Testis (tissue), 3 donors: ENCODE measurements around the gene PLEKHA3. TPM values are rescaled to one million over a fixed set of nuclear protein-coding genes. Genes with fewer than 3 reads are reported as not detected.
A peak's percentile ranks its signal among the peaks of the same experiment; 100 is the strongest.

ENCODE experiments used
- DNase-seq: peaks from one replicate; pipeline ENCODE4 v3.0.0-alpha.2; 2019
- H3K27ac ChIP-seq, 2 donors: fragments of 200-600 bp; sonication (generic); one replicate each; pipeline ENCODE4 v1.5.1; 2019
- H3K27me3 ChIP-seq: fragments of 200-600 bp; sonication (generic); one replicate; pipeline ENCODE4 v1.5.1; 2019
- H3K36me3 ChIP-seq: fragments of 200-600 bp; sonication (generic); one replicate; pipeline ENCODE4 v1.5.1; 2017; ENCODE audit warnings: low read depth; ENCODE audit errors: missing control alignments
- H3K4me1 ChIP-seq: fragments of 200-600 bp; sonication (generic); one replicate; pipeline ENCODE4 v1.5.1; 2019
- H3K4me3 ChIP-seq, 2 donors: fragments of 200-600 bp; sonication (generic); one replicate each; pipeline ENCODE4 v1.5.1; 2017 to 2019
- H3K9me3 ChIP-seq: fragments of 200-600 bp; sonication (generic); one replicate; pipeline ENCODE4 v1.5.1; 2017
- CTCF ChIP-seq, 3 experiments: fragments of 450-650 bp in 2 of 3; fragments of 200-600 bp in 1 of 3; sonication (generic) in 1 of 3; IDR thresholded peaks; one replicate each; pipeline ENCODE4 v1.5.1; 2016 to 2019; ENCODE audit warnings: antibody characterized with exemption in 3 of 3, mild to moderate bottlenecking in 2 of 3, moderate library complexity in 1 of 3
- POLR2A ChIP-seq: fragments of 450-650 bp; IDR thresholded peaks from one replicate; pipeline ENCODE4 v1.6.1; 2017; ENCODE audit warnings: antibody characterized with exemption, mild to moderate bottlenecking, moderate library complexity
- WGBS, 2 donors: methylation state at CpG; one replicate each; pipeline ENCODE4 v1.1.5; 2018; 5-methylcytosine and 5-hydroxymethylcytosine counted together
- intact Hi-C: fragments of 100-400 bp; cut with DNase I; formaldehyde crosslinking; loops from one replicate; pipeline ENCODE4 v1.15.1; 2023; ENCODE audit warnings: low total_unique reads
- polyA plus RNA-seq: library from polyadenylated mRNA; stranded (reverse); fragments of 350-450 nt; fragmentation: Illumina TruSeq; extraction: RNeasy Lipid Tissue Mini Kit (QIAGEN cat#74804); gene quantifications from one replicate; pipeline ENCODE4 v1.2.3, GENCODE V29; 2014; ENCODE audit warnings: low read depth, low replicate concordance; ENCODE audit not compliant: insufficient read depth
- total RNA-seq, 2 donors: library from RNA; depleted of rRNA; stranded (reverse); fragments of >200 nt; gene quantifications; one replicate each; pipeline ENCODE4 v1.2.3, GENCODE V29; 2016

PLEKHA3 gene
- total and polyA plus RNA-seq, 3 donors from 2014 or later, result 17.8 to 58.7 (median 22.8) TPM

GRCh38 chr2:178473931-178474330 lies 6.3 kb upstream of the PLEKHA3 start:
- DNase-seq, result no peak
- Histone ChIP-seq H3K36me3 (no peaks in the 10 kb centered on the region), H3K27ac (no peak overlapping the region), H3K27me3 (no peaks in the 10 kb centered on the region), H3K9me3 (no peaks in the 10 kb centered on the region), H3K4me3 (no peak overlapping the region), H3K4me1 (no peaks in the 10 kb centered on the region)
- intact Hi-C loops, result no loop called here
- WGBS, 2 donors, result 62 to 65% methylated on average over 4 of the region's 4 CpGs
- no peak for TF ChIP-seq CTCF (IDR thresholded peaks at IDR 0.05)
- TF ChIP-seq POLR2A, result no peak

- Histone ChIP-seq H3K4me1 (peaks cover 1% of the 10 kb centered on the region), H3K27ac (no peak overlapping the region), H3K36me3 (no peaks in the 10 kb centered on the region), H3K27me3 (no peaks in the 10 kb centered on the region), H3K9me3 (no peaks in the 10 kb centered on the region), H3K4me3 (no peak overlapping the region)
- no peak for DNase-seq
- WGBS, 2 donors, result 90 to 95% methylated on average over 5 of the region's 5 CpGs
- no peak for TF ChIP-seq POLR2A
- TF ChIP-seq CTCF (IDR thresholded peaks at IDR 0.05), result no peak
- intact Hi-C loops, result no loop called here
Measured at GRCh38 chr2:178474560-178474959, 5.7 kb upstream of the PLEKHA3 start.

GRCh38 chr2:178476477-178476876 lies 3.8 kb upstream of the PLEKHA3 start:
- intact Hi-C loops, result no loop called here
- Histone ChIP-seq H3K36me3 (no peaks in the 10 kb centered on the region), H3K4me3 (no peak overlapping the region), H3K27me3 (no peaks in the 10 kb centered on the region), H3K9me3 (no peaks in the 10 kb centered on the region), H3K27ac (no peak overlapping the region), H3K4me1 (peaks cover 8% of the 10 kb centered on the region)
- DNase-seq, result no peak
- TF ChIP-seq CTCF (IDR thresholded peaks at IDR 0.05), result no peak
- no peak for TF ChIP-seq POLR2A

- no peaks in the 10 kb centered on the region for H3K27me3 ChIP-seq
- peak overlapping the region; percentile 96 to 97 for H3K27ac ChIP-seq
- WGBS, 2 donors, result 8 to 9% methylated on average over 3 of the region's 3 CpGs
- peak overlapping the region; percentile 77 to 80 for H3K4me3 ChIP-seq
- DNase-seq, result no peak
- no peak for TF ChIP-seq CTCF (IDR thresholded peaks at IDR 0.05)
- TF ChIP-seq POLR2A, result no peak
- H3K9me3 ChIP-seq, result no peaks in the 10 kb centered on the region
- intact Hi-C loops, result no loop called here
- no peaks in the 10 kb centered on the region for H3K36me3 ChIP-seq
- peaks cover 19% of the 10 kb centered on the region for H3K4me1 ChIP-seq
Measured at GRCh38 chr2:178477443-178478129, 2.7 kb upstream of the PLEKHA3 start.

GRCh38 chr2:178478130-178478438 lies 2.2 kb upstream of the PLEKHA3 start:
- no peaks in the 10 kb centered on the region for H3K9me3 ChIP-seq
- peak overlapping the region; percentile 96 to 97 for H3K27ac ChIP-seq
- peak overlapping the region; percentile 77 to 80 for H3K4me3 ChIP-seq
- 0 to 2% methylated on average over 10 of the region's 10 CpGs for WGBS, 2 donors
- TF ChIP-seq CTCF (IDR thresholded peaks at IDR 0.05), result no peak
- TF ChIP-seq POLR2A, result no peak
- H3K27me3 ChIP-seq, result no peaks in the 10 kb centered on the region
- peaks cover 24% of the 10 kb centered on the region for H3K4me1 ChIP-seq
- no peaks in the 10 kb centered on the region for H3K36me3 ChIP-seq
- no peak for DNase-seq
- intact Hi-C loops, result no loop called here
